Fibroblast of skin of back (primary cell): ENCODE data around the gene USP28.

Experiments
- DNase-seq: peaks from one replicate; pipeline ENCODE4 v3.0.0-alpha.2; 2013

The USP28 gene

GRCh38 chr11:113877670-113878055, 2.3 kb upstream of the USP28 start:
- no peak for DNase-seq

GRCh38 chr11:113876798-113877669, 1.7 kb upstream of the USP28 start:
- no peak for DNase-seq

- no peak for DNase-seq
Measured at GRCh38 chr11:113876074-113876797, 864 bp upstream of the USP28 start.

- DNase-seq, result peak; percentile 8
Measured at GRCh38 chr11:113874581-113875233, 665 bp downstream of the USP28 start.

- no peak for DNase-seq
Measured at GRCh38 chr11:113874096-113874495, 1.3 kb downstream of the USP28 start.

- DNase-seq, result peak; percentile 30
Measured at GRCh38 chr11:113873236-113873626, 2.1 kb downstream of the USP28 start.

- DNase-seq, result no peak
Measured at GRCh38 chr11:113871336-113871735, 4.0 kb downstream of the USP28 start.

- no peak for DNase-seq
Measured at GRCh38 chr11:113867843-113868503, 7.4 kb downstream of the USP28 start.

- no peak for DNase-seq
Measured at GRCh38 chr11:113865873-113866272, 9.5 kb downstream of the USP28 start.

- DNase-seq, result no peak
Measured at GRCh38 chr11:113864410-113864809, 11.0 kb downstream of the USP28 start.

- peak; percentile 57 for DNase-seq
Measured at GRCh38 chr11:113862435-113862834, 12.9 kb downstream of the USP28 start.

- no peak for DNase-seq
Measured at GRCh38 chr11:113859665-113860064, 15.7 kb downstream of the USP28 start.

GRCh38 chr11:113856966-113857759, 18.2 kb downstream of the USP28 start:
- no peak for DNase-seq

GRCh38 chr11:113855803-113856202, 19.6 kb downstream of the USP28 start:
- DNase-seq, result no peak

- DNase-seq, result no peak
Measured at GRCh38 chr11:113850188-113850587, 25.2 kb downstream of the USP28 start.

GRCh38 chr11:113849713-113850112, 25.7 kb downstream of the USP28 start:
- no peak for DNase-seq

GRCh38 chr11:113847580-113847979, 27.8 kb downstream of the USP28 start:
- DNase-seq, result no peak

- no peak for DNase-seq
Measured at GRCh38 chr11:113847111-113847510, 28.3 kb downstream of the USP28 start.

- no peak for DNase-seq
Measured at GRCh38 chr11:113841691-113842090, 33.7 kb downstream of the USP28 start.

- DNase-seq, result no peak
Measured at GRCh38 chr11:113840932-113841664, 34.3 kb downstream of the USP28 start.

GRCh38 chr11:113839842-113840241, 35.5 kb downstream of the USP28 start:
- DNase-seq, result no peak
